HG02852 (cell line): ENCODE measurements around the gene DUS1L.

ENCODE experiments used
- ATAC-seq: cut with Tn5 transposase; IDR thresholded peaks from one replicate; pipeline ENCODE4 v1.9.1; 2021; ENCODE audit warnings: mild to moderate bottlenecking, moderate library complexity; ENCODE audit not compliant: unreplicated experiment

DUS1L gene

GRCh38 chr17:82077617-82078358, 12.2 kb upstream of the DUS1L start:
- no peak for ATAC-seq

- no peak for ATAC-seq
Measured at GRCh38 chr17:82076785-82077591, 11.4 kb upstream of the DUS1L start.

- ATAC-seq, result no peak
Measured at GRCh38 chr17:82076018-82076784, 10.6 kb upstream of the DUS1L start.

- ATAC-seq, result no peak
Measured at GRCh38 chr17:82073446-82073845, 7.8 kb upstream of the DUS1L start.

- ATAC-seq, result no peak
Measured at GRCh38 chr17:82072827-82073226, 7.2 kb upstream of the DUS1L start.

GRCh38 chr17:82070611-82071010, 5.0 kb upstream of the DUS1L start:
- ATAC-seq, result no peak

GRCh38 chr17:82065193-82065637, 389 bp downstream of the DUS1L start:
- no peak for ATAC-seq

- ATAC-seq, result no peak
Measured at GRCh38 chr17:82064433-82065192, 991 bp downstream of the DUS1L start.

GRCh38 chr17:82063424-82064415, 1.9 kb downstream of the DUS1L start:
- ATAC-seq, result no peak

- ATAC-seq, result no peak
Measured at GRCh38 chr17:82062984-82063368, 2.6 kb downstream of the DUS1L start.

GRCh38 chr17:82062076-82062983, 3.3 kb downstream of the DUS1L start:
- ATAC-seq, result no peak

GRCh38 chr17:82061047-82061925, 4.3 kb downstream of the DUS1L start:
- no peak for ATAC-seq

- ATAC-seq, result no peak
Measured at GRCh38 chr17:82060614-82061013, 5.0 kb downstream of the DUS1L start.

GRCh38 chr17:82060001-82060380, 5.6 kb downstream of the DUS1L start:
- ATAC-seq, result no peak

- no peak for ATAC-seq
Measured at GRCh38 chr17:82059272-82060000, 6.2 kb downstream of the DUS1L start.

- ATAC-seq, result no peak
Measured at GRCh38 chr17:82058855-82059249, 6.8 kb downstream of the DUS1L start.
